B cell (primary cell): ENCODE data around the gene UBN2.

Source experiments
- CTCF ChIP-seq: fragments of 200-600 bp; IDR thresholded peaks from one replicate; pipeline ENCODE4 v1.8.0; 2022; ENCODE audit warnings: antibody characterized with exemption, mild to moderate bottlenecking
- EZH2 ChIP-seq: IDR thresholded peaks from 2 replicates; pipeline ENCODE4 v1.6.1; 2012; ENCODE audit warnings: borderline replicate concordance, low read depth, mild to moderate bottlenecking, moderate library complexity, low read length; ENCODE audit not compliant: insufficient read depth, poor library complexity, severe bottlenecking

DNA sequence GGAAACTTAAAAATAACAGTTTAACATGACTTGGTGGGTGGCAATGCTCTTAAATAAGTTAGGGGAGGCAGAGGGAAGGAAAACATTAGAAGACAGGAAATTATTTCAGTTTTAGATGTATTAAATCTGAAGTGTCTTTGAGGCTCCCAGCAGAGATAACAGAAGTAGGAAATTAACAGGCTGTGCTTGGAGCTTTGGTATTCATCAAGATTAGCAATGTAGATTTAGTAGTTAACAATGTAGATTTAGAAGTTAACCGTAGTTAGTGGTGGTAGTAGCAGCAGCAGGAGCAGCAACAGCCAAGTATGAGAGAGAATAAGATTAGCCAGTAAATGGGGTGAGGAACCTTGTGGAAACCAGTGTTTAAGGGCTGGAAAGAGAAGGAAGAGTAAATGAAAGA lies 48.7 kb upstream of the UBN2 start:
- no peak for TF ChIP-seq CTCF
- TF ChIP-seq EZH2: no peak
